Superior temporal gyrus (tissue), 1 donor: ENCODE data around the gene MOCS3.

Experiments used
- DNase-seq: peaks from one replicate; pipeline ENCODE4 v3.0.0-alpha.2; 2016; ENCODE audit errors: extremely low spot score

Gene MOCS3

GRCh38 chr20:50981714-50982048 lies 23.1 kb downstream of the MOCS3 start:
- no peak for DNase-seq

GRCh38 chr20:50982363-50982762 lies 23.7 kb downstream of the MOCS3 start:
- DNase-seq: no peak

- DNase-seq: no peak
Observed at GRCh38 chr20:50983321-50983720, 24.7 kb downstream of the MOCS3 start.

GRCh38 chr20:50987493-50988210 lies 29.0 kb downstream of the MOCS3 start:
- DNase-seq: peak; percentile 96

- no peak for DNase-seq
Observed at GRCh38 chr20:50991076-50991475, 32.5 kb downstream of the MOCS3 start.

GRCh38 chr20:50992336-50992732 lies 33.7 kb downstream of the MOCS3 start:
- no peak for DNase-seq

- peak; percentile 40 for DNase-seq
Observed at GRCh38 chr20:50992733-50993457, 34.3 kb downstream of the MOCS3 start.

GRCh38 chr20:50993876-50994275 lies 35.3 kb downstream of the MOCS3 start:
- DNase-seq: no peak

- DNase-seq: no peak
Observed at GRCh38 chr20:50995506-50995905, 36.9 kb downstream of the MOCS3 start.

- no peak for DNase-seq
Observed at GRCh38 chr20:50996901-50997865, 38.6 kb downstream of the MOCS3 start.

- DNase-seq: no peak
Observed at GRCh38 chr20:50999355-50999754, 40.7 kb downstream of the MOCS3 start.

- DNase-seq: no peak
Observed at GRCh38 chr20:51001430-51002265, 43.0 kb downstream of the MOCS3 start.

- DNase-seq: no peak
Observed at GRCh38 chr20:51002633-51003032, 44.0 kb downstream of the MOCS3 start.

GRCh38 chr20:51003753-51004152 lies 45.1 kb downstream of the MOCS3 start:
- no peak for DNase-seq

GRCh38 chr20:51004305-51004727 lies 45.7 kb downstream of the MOCS3 start:
- DNase-seq: no peak

GRCh38 chr20:51004781-51005180 lies 46.2 kb downstream of the MOCS3 start:
- DNase-seq: no peak

GRCh38 chr20:51005214-51005613 lies 46.6 kb downstream of the MOCS3 start:
- DNase-seq: no peak

GRCh38 chr20:51008718-51009117 lies 50.1 kb downstream of the MOCS3 start:
- DNase-seq: no peak

GRCh38 chr20:51009303-51010042 lies 50.9 kb downstream of the MOCS3 start:
- no peak for DNase-seq

- no peak for DNase-seq
Observed at GRCh38 chr20:51010043-51010365, 51.4 kb downstream of the MOCS3 start.

- DNase-seq: no peak
Observed at GRCh38 chr20:51010932-51011331, 52.3 kb downstream of the MOCS3 start.
